Stimulated activated CD4-positive, alpha-beta T cell treated with anti-CD3 and anti-CD28 coated beads, Interleukin-12 subunit alpha, Interleukin-12 subunit beta, amount 100 ng/mL, for 48 hours (primary cell): ENCODE results near the gene TEKT1.
A peak's percentile ranks its signal among the peaks of the same experiment; 100 is the strongest.
"Not testable (repeated sequence)": the region's sequence is repeated elsewhere in the genome, so short reads cannot be mapped to it uniquely, and the experiment has no call there.

Source experiments
- DNase-seq, 3 donors: peaks; one replicate each; pipeline ENCODE4 v3.0.0-alpha.2; 2020; ENCODE audit warnings: low read depth in 2 of 3, low spot score in 1 of 3

The TEKT1 gene

GRCh38 chr17:6816368-6816767 lies 15.2 kb downstream of the TEKT1 start:
- not testable (repeated sequence) for DNase-seq

GRCh38 chr17:6815775-6816174 lies 15.8 kb downstream of the TEKT1 start:
- no peak for DNase-seq

GRCh38 chr17:6812295-6812694 lies 19.2 kb downstream of the TEKT1 start:
- DNase-seq, result no peak

- DNase-seq, result no peak
Observed at GRCh38 chr17:6811510-6811909, 20.0 kb downstream of the TEKT1 start.

GRCh38 chr17:6800422-6801027 lies 31.0 kb downstream of the TEKT1 start:
- peak in 1 of 3 donors; percentile 14 for DNase-seq

GRCh38 chr17:6799738-6800137 lies 31.8 kb downstream of the TEKT1 start:
- no peak for DNase-seq

- DNase-seq, result no peak
Observed at GRCh38 chr17:6797718-6798351, 33.7 kb downstream of the TEKT1 start.

- no peak for DNase-seq
Observed at GRCh38 chr17:6796887-6797490, 34.5 kb downstream of the TEKT1 start.

GRCh38 chr17:6796017-6796886 lies 35.3 kb downstream of the TEKT1 start:
- no peak for DNase-seq

GRCh38 chr17:6793748-6794493 lies 37.6 kb downstream of the TEKT1 start:
- no peak for DNase-seq

- DNase-seq, result no peak
Observed at GRCh38 chr17:6789146-6789545, 42.4 kb downstream of the TEKT1 start.

GRCh38 chr17:6787081-6787693 lies 44.3 kb downstream of the TEKT1 start:
- no peak for DNase-seq

GRCh38 chr17:6786618-6787017 lies 44.9 kb downstream of the TEKT1 start:
- no peak for DNase-seq

- no peak for DNase-seq
Observed at GRCh38 chr17:6782244-6782643, 49.3 kb downstream of the TEKT1 start.

- DNase-seq, result no peak
Observed at GRCh38 chr17:6780886-6781285, 50.6 kb downstream of the TEKT1 start.

- no peak for DNase-seq
Observed at GRCh38 chr17:6780001-6780400, 51.5 kb downstream of the TEKT1 start.

- DNase-seq, result no peak
Observed at GRCh38 chr17:6779411-6779810, 52.1 kb downstream of the TEKT1 start.

- no peak for DNase-seq
Observed at GRCh38 chr17:6775871-6776405, 55.6 kb downstream of the TEKT1 start, which contains the start of gene FBXO39. TSS of gene FBXO39 (plus strand) at chr17:6776215. CDS start at chr17:6779869, 3,654 bp downstream.

- not testable (repeated sequence) for DNase-seq
Observed at GRCh38 chr17:6774906-6775305, 56.6 kb downstream of the TEKT1 start.

GRCh38 chr17:6772016-6772415 lies 59.5 kb downstream of the TEKT1 start:
- DNase-seq, result no peak
